CD4-positive, alpha-beta T cell (primary cell): ENCODE data around the gene TAOK3. TPM values are rescaled to one million over a fixed set of nuclear protein-coding genes. Genes with fewer than 3 reads are reported as not detected.

Source experiments
- ATAC-seq: fragments of 200-7000 bp; cut with Tn5 transposase; one replicate; pipeline ENCODE4 v1.10.0; 2022; ENCODE audit warnings: mild to moderate bottlenecking; ENCODE audit not compliant: poor library complexity
- CTCF ChIA-PET: fragments of 350-600 bp; sonication (Branson Sonifier 250); formaldehyde crosslinking; loops from one replicate; lab custom pipeline; 2021; ENCODE audit warnings: antibody characterized with exemption, inconsistent platforms; lab: Charles Lee
- POLR2A ChIA-PET: fragments of 350-600 bp; sonication (Branson Sonifier 250); formaldehyde crosslinking; loops from one replicate; lab custom pipeline; 2021; ENCODE audit warnings: antibody characterized with exemption, inconsistent platforms; lab: Charles Lee
- DNase-seq, 14 experiments: peaks; one replicate each; pipeline ENCODE4 v3.0.0-alpha.2; 2013 to 2020; ENCODE audit warnings: mixed read lengths in 2 of 14
- H3K27ac ChIP-seq, 2 donors: one replicate each; pipeline versions ENCODE4 v1.5.1 to v1.7.0; 2013; ENCODE audit warnings: low read length in 2 of 2, low read depth in 1 of 2, mild to moderate bottlenecking in 1 of 2
- H3K27me3 ChIP-seq, 2 experiments: 1 replicate in 1 of 2; 2 replicates in 1 of 2; pipeline versions ENCODE4 v1.6.1 to v1.7.0; 2013; ENCODE audit warnings: low read length in 2 of 2, control low read depth in 1 of 2, mild to moderate bottlenecking in 1 of 2, moderate library complexity in 1 of 2; ENCODE audit not compliant: insufficient read depth in 2 of 2, control insufficient read depth in 1 of 2
- H3K36me3 ChIP-seq: one replicate; pipeline ENCODE4 v1.6.1; 2013; ENCODE audit warnings: low read length, control low read depth; ENCODE audit not compliant: insufficient read depth
- H3K4me1 ChIP-seq: one replicate; pipeline ENCODE4 v1.6.1; 2013; ENCODE audit warnings: low read length, control low read depth; ENCODE audit not compliant: insufficient read depth
- H3K4me3 ChIP-seq: one replicate; pipeline ENCODE4 v1.5.1; 2013; ENCODE audit warnings: mild to moderate bottlenecking, low read length, moderate library complexity
- H3K9me3 ChIP-seq, 2 experiments: 1 replicate in 1 of 2; 2 replicates in 1 of 2; pipeline versions ENCODE4 v1.6.1 to v1.7.0; 2013; ENCODE audit warnings: low read length in 2 of 2, mild to moderate bottlenecking in 2 of 2, control low read depth in 1 of 2, moderate library complexity in 1 of 2; ENCODE audit not compliant: control insufficient read depth in 1 of 2, insufficient read depth in 1 of 2
- H3K27ac Mint-ChIP-seq: one replicate; pipeline ENCODE4 v1.8.0; 2020; ENCODE audit warnings: mixed read lengths
- H3K27me3 Mint-ChIP-seq: one replicate; pipeline ENCODE4 v1.8.0; 2021; ENCODE audit warnings: mixed read lengths
- H3K36me3 Mint-ChIP-seq: one replicate; pipeline ENCODE4 v1.8.0; 2021; ENCODE audit warnings: low read depth, mixed read lengths
- H3K4me1 Mint-ChIP-seq: one replicate; pipeline ENCODE4 v1.8.0; 2021; ENCODE audit warnings: low read depth, mixed read lengths
- H3K4me3 Mint-ChIP-seq: one replicate; pipeline ENCODE4 v1.8.0; 2020; ENCODE audit warnings: mild to moderate bottlenecking, mixed read lengths
- H3K9me3 Mint-ChIP-seq: one replicate; pipeline ENCODE4 v1.8.0; 2020; ENCODE audit warnings: mixed read lengths
- CTCF ChIP-seq: fragments of 200-600 bp; IDR thresholded peaks from one replicate; pipeline ENCODE4 v1.8.0; 2022; ENCODE audit warnings: antibody characterized with exemption, mild to moderate bottlenecking
- intact Hi-C, 2 experiments: fragments of 100-400 bp; cut with DNase I in 1 of 2; cut with micrococcal nuclease in 1 of 2; formaldehyde crosslinking; loops; one replicate each; pipeline versions ENCODE4 v1.15.1 to v1.9.0; 2023 to 2025; cut with DNase I, micrococcal nuclease
- total RNA-seq, 174 experiments: library from RNA in 2 of 174; stranded (reverse) in 2 of 174; gene quantifications; one replicate each; pipeline ENCODE4 v1.2.3 and lab custom pipeline; 2021 to 2026

TAOK3 gene
- total RNA-seq, 2 experiments from 2014 or later: 53.5 to 56.6 TPM

- no peak overlapping the region for H3K27ac Mint-ChIP-seq
- intact Hi-C loops: no loop called here
- no peaks in the 10 kb centered on the region for H3K36me3 ChIP-seq
- TF ChIP-seq CTCF: no peak
- H3K4me3 Mint-ChIP-seq: no peak overlapping the region
- H3K4me1 Mint-ChIP-seq: peaks cover 5% of the 10 kb centered on the region
- CTCF ChIA-PET: no interaction called here
- H3K9me3 Mint-ChIP-seq: no peaks in the 10 kb centered on the region
- H3K27ac ChIP-seq: no peak overlapping the region
- ATAC-seq: no peak
- H3K36me3 Mint-ChIP-seq: no peaks in the 10 kb centered on the region
- POLR2A ChIA-PET: no interaction called here
- DNase-seq: no peak
- peaks cover 0 to 2% of the 10 kb centered on the region in 2 experiments for H3K9me3 ChIP-seq
- H3K4me1 ChIP-seq: peaks cover 5% of the 10 kb centered on the region
- peaks cover 17% of the 10 kb centered on the region for H3K27me3 Mint-ChIP-seq
- peaks cover 6 to 8% of the 10 kb centered on the region in 2 experiments for H3K27me3 ChIP-seq
- no peak overlapping the region for H3K4me3 ChIP-seq
Observed at GRCh38 chr12:118109088-118109487, 263.6 kb downstream of the TAOK3 start.

GRCh38 chr12:118107694-118108093 lies 265.0 kb downstream of the TAOK3 start:
- H3K27me3 ChIP-seq: peaks cover 8 to 14% of the 10 kb centered on the region in 2 experiments
- peaks cover 10% of the 10 kb centered on the region for H3K4me1 Mint-ChIP-seq
- H3K27ac Mint-ChIP-seq: no peak overlapping the region
- intact Hi-C loops: no loop called here
- H3K36me3 ChIP-seq: no peaks in the 10 kb centered on the region
- H3K4me3 ChIP-seq: no peak overlapping the region
- ChIA-PET CTCF (no interaction called here), POLR2A (no interaction called here)
- DNase-seq (no peak), ATAC-seq (no peak)
- H3K9me3 Mint-ChIP-seq: no peaks in the 10 kb centered on the region
- no peak overlapping the region for H3K27ac ChIP-seq
- no peak for TF ChIP-seq CTCF
- H3K36me3 Mint-ChIP-seq: no peaks in the 10 kb centered on the region
- peaks cover 15% of the 10 kb centered on the region for H3K4me1 ChIP-seq
- H3K27me3 Mint-ChIP-seq: peaks cover 22% of the 10 kb centered on the region
- H3K9me3 ChIP-seq: peaks cover 0 to 8% of the 10 kb centered on the region in 2 experiments
- no peak overlapping the region for H3K4me3 Mint-ChIP-seq

GRCh38 chr12:118107011-118107410 lies 265.7 kb downstream of the TAOK3 start:
- CTCF ChIA-PET: no interaction called here
- no peak overlapping the region for H3K27ac Mint-ChIP-seq

More at GRCh38 chr12:118107011-118107410, 265.7 kb downstream of the TAOK3 start:
- no peak overlapping the region for H3K4me3 ChIP-seq
- H3K9me3 ChIP-seq: peaks cover 0 to 8% of the 10 kb centered on the region in 2 experiments
- Mint-ChIP-seq H3K9me3 (no peaks in the 10 kb centered on the region), H3K4me1 (peaks cover 10% of the 10 kb centered on the region), H3K27me3 (peaks cover 25% of the 10 kb centered on the region), H3K4me3 (no peak overlapping the region), H3K36me3 (no peaks in the 10 kb centered on the region)
- peaks cover 15% of the 10 kb centered on the region for H3K4me1 ChIP-seq
- intact Hi-C loops: no loop called here
- DNase-seq: no peak
- no peak for ATAC-seq
- H3K27ac ChIP-seq: no peak overlapping the region
- H3K36me3 ChIP-seq: no peaks in the 10 kb centered on the region
- POLR2A ChIA-PET: no interaction called here
- peaks cover 14 to 15% of the 10 kb centered on the region in 2 experiments for H3K27me3 ChIP-seq
- no peak for TF ChIP-seq CTCF
